Measurements from ENCODE around the gene CTBP2. TPM values are rescaled to one million over a fixed set of nuclear protein-coding genes. Genes with fewer than 3 reads are reported as not detected.

CTBP2 gene
- total RNA-seq, 1 experiment from 2014 or later, result 77.8 TPM

DNA sequence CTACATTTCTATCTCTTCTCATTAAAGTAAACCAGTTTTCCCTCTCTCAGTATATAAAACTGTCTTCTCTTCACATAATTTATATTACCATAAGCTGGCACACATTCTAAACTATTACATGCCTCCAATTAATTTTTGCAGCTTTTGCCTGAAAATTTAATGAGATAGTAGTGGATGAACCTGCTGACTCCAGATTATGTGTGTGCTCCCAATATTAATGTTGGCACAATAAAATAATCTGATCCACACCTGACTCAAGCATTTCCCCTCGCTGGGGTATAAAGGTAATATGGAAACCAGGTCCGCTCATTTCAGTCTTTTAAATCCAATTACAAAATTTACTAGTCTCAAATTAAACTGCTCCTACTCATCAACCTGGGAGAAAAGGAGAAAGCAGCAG lies 63.4 kb downstream of the CTBP2 start:
- H3K27ac ChIP-seq (ENCODE audit: low read depth, low read length, poor library complexity, severe bottlenecking), result no peak overlapping the region
- POLR2A ChIA-PET (ENCODE audit: low non-redundant PET), result no interaction called here
- no peak for DNase-seq (ENCODE audit: low spot score)
- no peaks in the 10 kb centered on the region for H3K9me3 ChIP-seq (ENCODE audit: low read depth, low read length, poor library complexity, severe bottlenecking)
- peaks cover 15% of the 10 kb centered on the region for H3K4me1 ChIP-seq (ENCODE audit: insufficient read depth, low read length, poor library complexity, severe bottlenecking)
- CTCF ChIA-PET, result no interaction called here
- H3K4me3 ChIP-seq (ENCODE audit: low read depth, low read length, poor library complexity, severe bottlenecking), result no peak overlapping the region
- TF ChIP-seq, protein P1, sequence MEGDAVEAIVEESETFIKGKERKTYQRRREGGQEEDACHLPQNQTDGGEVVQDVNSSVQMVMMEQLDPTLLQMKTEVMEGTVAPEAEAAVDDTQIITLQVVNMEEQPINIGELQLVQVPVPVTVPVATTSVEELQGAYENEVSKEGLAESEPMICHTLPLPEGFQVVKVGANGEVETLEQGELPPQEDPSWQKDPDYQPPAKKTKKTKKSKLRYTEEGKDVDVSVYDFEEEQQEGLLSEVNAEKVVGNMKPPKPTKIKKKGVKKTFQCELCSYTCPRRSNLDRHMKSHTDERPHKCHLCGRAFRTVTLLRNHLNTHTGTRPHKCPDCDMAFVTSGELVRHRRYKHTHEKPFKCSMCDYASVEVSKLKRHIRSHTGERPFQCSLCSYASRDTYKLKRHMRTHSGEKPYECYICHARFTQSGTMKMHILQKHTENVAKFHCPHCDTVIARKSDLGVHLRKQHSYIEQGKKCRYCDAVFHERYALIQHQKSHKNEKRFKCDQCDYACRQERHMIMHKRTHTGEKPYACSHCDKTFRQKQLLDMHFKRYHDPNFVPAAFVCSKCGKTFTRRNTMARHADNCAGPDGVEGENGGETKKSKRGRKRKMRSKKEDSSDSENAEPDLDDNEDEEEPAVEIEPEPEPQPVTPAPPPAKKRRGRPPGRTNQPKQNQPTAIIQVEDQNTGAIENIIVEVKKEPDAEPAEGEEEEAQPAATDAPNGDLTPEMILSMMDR (conservative IDR thresholded peaks at IDR 0.05; ENCODE audit: low read depth, low read length), result no peak
- TF ChIP-seq EZH2 (IDR thresholded peaks at IDR 0.05; ENCODE audit: borderline replicate concordance, low read depth, low read length, poor library complexity, severe bottlenecking), result no peak
- intact Hi-C loops (cut with micrococcal nuclease; ENCODE audit: unreplicated experiment), result no loop called here
- no peaks in the 10 kb centered on the region for H3K27me3 ChIP-seq (replicated peaks; ENCODE audit: insufficient read depth, low read depth, low read length, poor library complexity)
- no peaks in the 10 kb centered on the region for H3K36me3 ChIP-seq (ENCODE audit: insufficient read depth, low read length, poor library complexity, severe bottlenecking)
- BruUV-seq (replicated peaks), result no TSS peak

DNA sequence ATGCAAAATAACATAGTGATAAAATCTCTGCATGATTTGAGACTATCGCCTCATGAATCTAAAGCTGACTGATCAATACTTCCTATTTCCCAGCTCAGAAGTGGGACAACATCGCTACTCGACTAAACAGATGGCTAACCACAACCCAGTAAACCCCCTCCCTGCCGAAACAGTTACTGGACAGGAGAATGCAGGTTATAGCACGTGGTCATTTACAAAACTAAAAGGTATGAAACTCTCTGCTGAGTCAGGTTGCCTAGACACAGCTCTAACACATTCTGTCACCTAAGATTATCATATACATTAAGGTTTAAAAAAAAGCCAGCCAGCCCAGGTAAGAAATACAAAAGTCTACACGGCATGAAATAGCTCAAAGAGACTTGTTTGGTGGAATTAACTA lies 64.0 kb downstream of the CTBP2 start:
- CTCF ChIA-PET, result interaction anchor here (0.9 kb wide), 1 partner anchor 352 kb away, joined by 8 read pairs; no protein-coding TSS in a partner anchor
- BruUV-seq (replicated peaks), result no TSS peak
- no peak for TF ChIP-seq EZH2 (IDR thresholded peaks at IDR 0.05; ENCODE audit: borderline replicate concordance, low read depth, low read length, poor library complexity, severe bottlenecking)
- TF ChIP-seq, protein P1 (conservative IDR thresholded peaks at IDR 0.05; ENCODE audit: low read depth, low read length), result no peak
- POLR2A ChIA-PET (ENCODE audit: low non-redundant PET), result no interaction called here
- no peaks in the 10 kb centered on the region for H3K9me3 ChIP-seq (ENCODE audit: low read depth, low read length, poor library complexity, severe bottlenecking)
- H3K27me3 ChIP-seq (replicated peaks; ENCODE audit: insufficient read depth, low read depth, low read length, poor library complexity), result no peaks in the 10 kb centered on the region
- no peak overlapping the region for H3K27ac ChIP-seq (ENCODE audit: low read depth, low read length, poor library complexity, severe bottlenecking)
- no peak for DNase-seq (ENCODE audit: low spot score)
- no peak overlapping the region for H3K4me3 ChIP-seq (ENCODE audit: low read depth, low read length, poor library complexity, severe bottlenecking)
- H3K4me1 ChIP-seq (ENCODE audit: insufficient read depth, low read length, poor library complexity, severe bottlenecking), result peaks cover 14% of the 10 kb centered on the region
- no peaks in the 10 kb centered on the region for H3K36me3 ChIP-seq (ENCODE audit: insufficient read depth, low read length, poor library complexity, severe bottlenecking)
- intact Hi-C loops (cut with micrococcal nuclease; ENCODE audit: unreplicated experiment), result no loop called here

DNA sequence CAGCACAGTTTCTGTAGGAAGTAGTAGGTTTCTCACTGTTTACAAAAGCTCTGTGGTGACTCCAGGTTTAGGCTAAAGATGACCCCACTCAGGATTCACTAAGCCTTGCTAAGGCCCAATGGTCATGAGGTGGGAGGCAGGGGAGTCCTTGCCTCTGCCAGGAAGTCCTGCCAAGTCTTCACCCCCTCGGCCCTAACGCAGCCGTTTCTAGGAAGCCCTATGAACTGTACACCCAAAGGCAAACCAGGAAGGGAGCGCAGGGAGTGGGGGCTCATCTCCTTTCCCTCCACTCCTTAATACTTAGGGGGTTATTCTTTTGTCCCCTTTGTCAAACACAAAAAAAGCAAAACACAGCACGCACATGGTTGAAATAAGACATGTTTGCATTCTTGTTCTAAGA lies 64.6 kb downstream of the CTBP2 start:
- CTCF ChIA-PET, result interaction anchor here (0.9 kb wide), 1 partner anchor 353 kb away, joined by 8 read pairs; no protein-coding TSS in a partner anchor
- intact Hi-C loops (cut with micrococcal nuclease; ENCODE audit: unreplicated experiment), result no loop called here
- Histone ChIP-seq H3K36me3 (ENCODE audit: insufficient read depth, low read length, poor library complexity, severe bottlenecking) (peaks cover under 1% of the 10 kb centered on the region), H3K27me3 (replicated peaks; ENCODE audit: insufficient read depth, low read depth, low read length, poor library complexity) (no peaks in the 10 kb centered on the region), H3K9me3 (ENCODE audit: low read depth, low read length, poor library complexity, severe bottlenecking) (no peaks in the 10 kb centered on the region), H3K4me3 (ENCODE audit: low read depth, low read length, poor library complexity, severe bottlenecking) (no peak overlapping the region), H3K4me1 (ENCODE audit: insufficient read depth, low read length, poor library complexity, severe bottlenecking) (peaks cover 14% of the 10 kb centered on the region), H3K27ac (ENCODE audit: low read depth, low read length, poor library complexity, severe bottlenecking) (no peak overlapping the region)
- TF ChIP-seq EZH2 (IDR thresholded peaks at IDR 0.05; ENCODE audit: borderline replicate concordance, low read depth, low read length, poor library complexity, severe bottlenecking), result no peak
- TF ChIP-seq, protein P1 (conservative IDR thresholded peaks at IDR 0.05; ENCODE audit: low read depth, low read length), result no peak
- POLR2A ChIA-PET (ENCODE audit: low non-redundant PET), result no interaction called here
- no TSS peak for BruUV-seq (replicated peaks)
- DNase-seq (ENCODE audit: low spot score), result no peak
